Chondrocyte (in vitro differentiated cells): ENCODE results near the gene NOL11. TPM values are rescaled to one million over a fixed set of nuclear protein-coding genes. Genes with fewer than 3 reads are reported as not detected.

Experiments
- DNase-seq: peaks from one replicate; pipeline ENCODE4 v3.0.0; 2021; ENCODE audit warnings: mixed read lengths, low spot score
- H3K27ac Mint-ChIP-seq: one replicate; pipeline ENCODE4 v1.8.0; 2021; ENCODE audit warnings: mild to moderate bottlenecking, moderate library complexity, mixed read lengths; ENCODE audit not compliant: unreplicated experiment
- H3K27me3 Mint-ChIP-seq: 2 replicates; pipeline ENCODE4 v1.8.0; 2021; ENCODE audit warnings: low read depth, mixed read lengths
- H3K36me3 Mint-ChIP-seq: 2 replicates; pipeline ENCODE4 v1.8.0; 2021; ENCODE audit warnings: low read depth, mixed read lengths
- H3K4me1 Mint-ChIP-seq: 2 replicates; pipeline ENCODE4 v1.8.0; 2021; ENCODE audit warnings: low read depth, mild to moderate bottlenecking, mixed read lengths
- H3K4me3 Mint-ChIP-seq: one replicate; pipeline ENCODE4 v1.8.0; 2021; ENCODE audit warnings: mild to moderate bottlenecking, moderate library complexity, mixed read lengths; ENCODE audit not compliant: unreplicated experiment
- H3K9me3 Mint-ChIP-seq: 2 replicates; pipeline ENCODE4 v1.8.0; 2021; ENCODE audit warnings: low read depth, mixed read lengths
- CTCF ChIP-seq: fragments of 200-600 bp; sonication (generic); IDR thresholded peaks from 2 replicates; pipeline ENCODE4 v1.5.0; 2021; ENCODE audit warnings: antibody characterized with exemption, mild to moderate bottlenecking, moderate library complexity
- total RNA-seq: library from RNA; stranded (reverse); gene quantifications from 3 replicates; pipeline ENCODE4 v1.2.1, GENCODE V29; 2021

Gene NOL11
- total RNA-seq, 1 donor from 2014 or later: 20.9 TPM

- no peaks in the 10 kb centered on the region for H3K36me3 Mint-ChIP-seq
- no peak for DNase-seq
- H3K27me3 Mint-ChIP-seq: no peaks in the 10 kb centered on the region
- no peak for TF ChIP-seq CTCF
- H3K9me3 Mint-ChIP-seq: peaks cover 5% of the 10 kb centered on the region
- H3K4me3 Mint-ChIP-seq: no peak overlapping the region
- no peak overlapping the region for H3K27ac Mint-ChIP-seq
- no peaks in the 10 kb centered on the region for H3K4me1 Mint-ChIP-seq
These were observed 9.4 kb upstream of the NOL11 start for GRCh38 chr17:67708378-67708777.

- peaks cover 4% of the 10 kb centered on the region for H3K4me1 Mint-ChIP-seq
- no peaks in the 10 kb centered on the region for H3K27me3 Mint-ChIP-seq
- no peak for TF ChIP-seq CTCF
- DNase-seq: no peak
- H3K36me3 Mint-ChIP-seq: no peaks in the 10 kb centered on the region
- peaks cover 5% of the 10 kb centered on the region for H3K9me3 Mint-ChIP-seq
- no peak overlapping the region for H3K27ac Mint-ChIP-seq
- no peak overlapping the region for H3K4me3 Mint-ChIP-seq
These were observed 5.8 kb upstream of the NOL11 start for GRCh38 chr17:67711916-67712315.

DNA sequence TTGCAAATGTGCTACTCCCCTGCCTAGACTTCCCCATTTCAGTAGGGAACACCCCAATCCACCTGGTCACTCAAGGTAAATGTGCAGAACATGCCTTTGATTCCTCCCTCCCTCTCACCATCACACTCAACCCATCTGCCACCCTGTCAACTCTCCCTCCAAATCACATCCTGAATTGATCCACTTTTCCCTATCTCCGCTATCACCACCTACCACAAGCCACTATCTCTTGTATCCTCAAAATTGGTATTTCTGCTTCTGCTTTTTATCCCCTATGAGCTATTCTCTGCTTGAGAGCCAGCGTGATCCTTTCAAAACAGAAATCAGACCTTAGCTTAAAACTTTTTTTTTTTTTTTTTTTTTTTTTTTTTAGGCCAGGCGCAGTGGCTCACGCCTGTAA, 5.4 kb upstream of the NOL11 start:
- no peak overlapping the region for H3K4me3 Mint-ChIP-seq
- H3K27ac Mint-ChIP-seq: no peak overlapping the region
- no peak for TF ChIP-seq CTCF
- peaks cover 5% of the 10 kb centered on the region for H3K9me3 Mint-ChIP-seq
- peaks cover 8% of the 10 kb centered on the region for H3K4me1 Mint-ChIP-seq
- H3K36me3 Mint-ChIP-seq: no peaks in the 10 kb centered on the region
- H3K27me3 Mint-ChIP-seq: no peaks in the 10 kb centered on the region
- DNase-seq: no peak

- Mint-ChIP-seq H3K4me1 (peaks cover 9% of the 10 kb centered on the region), H3K36me3 (no peaks in the 10 kb centered on the region)
- no peak for TF ChIP-seq CTCF
These were observed 4.6 kb upstream of the NOL11 start for GRCh38 chr17:67713169-67713568.

DNA sequence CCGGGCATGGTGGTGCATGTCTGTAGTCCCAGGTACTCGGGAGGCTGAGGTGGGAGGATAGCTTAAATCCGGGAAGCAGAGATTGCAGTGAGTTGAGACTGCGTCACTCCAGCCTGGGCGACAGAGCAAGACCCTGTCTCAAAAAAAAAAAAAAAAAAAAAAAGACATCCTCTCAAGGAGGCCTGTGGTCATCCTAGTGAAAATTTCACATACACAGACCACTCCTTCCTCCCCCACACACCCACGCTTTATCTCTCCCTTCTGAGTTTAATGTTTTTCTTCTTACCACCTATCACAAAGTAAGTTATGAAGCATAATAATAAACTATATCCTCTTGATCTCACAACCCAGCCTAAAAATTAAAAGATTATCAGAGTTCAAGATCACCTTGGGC, 1.3 kb upstream of the NOL11 start:
- H3K4me1 Mint-ChIP-seq: peaks cover 23% of the 10 kb centered on the region
- peaks cover 2% of the 10 kb centered on the region for H3K36me3 Mint-ChIP-seq
- no peak overlapping the region for H3K27ac Mint-ChIP-seq
- no peak for TF ChIP-seq CTCF
- no peak for DNase-seq
- H3K9me3 Mint-ChIP-seq: peaks cover 5% of the 10 kb centered on the region
- H3K27me3 Mint-ChIP-seq: no peaks in the 10 kb centered on the region
- H3K4me3 Mint-ChIP-seq: peak overlapping the region; percentile 4

More at GRCh38 chr17:67713169-67713568, 4.6 kb upstream of the NOL11 start:
- H3K4me3 Mint-ChIP-seq: no peak overlapping the region
- peaks cover 5% of the 10 kb centered on the region for H3K9me3 Mint-ChIP-seq
- H3K27ac Mint-ChIP-seq: no peak overlapping the region
- no peak for DNase-seq
- no peaks in the 10 kb centered on the region for H3K27me3 Mint-ChIP-seq
